GM21576 (cell line): ENCODE measurements around the gene WIF1.

ENCODE experiments used
- ATAC-seq: cut with Tn5 transposase; IDR thresholded peaks from one replicate; pipeline ENCODE4 v1.9.1; 2021; ENCODE audit warnings: mild to moderate bottlenecking, moderate library complexity; ENCODE audit not compliant: unreplicated experiment

WIF1 gene

GRCh38 chr12:65025136-65025535, 96.0 kb downstream of the WIF1 start:
- ATAC-seq = no peak

- ATAC-seq = no peak
Measured at GRCh38 chr12:65023485-65023884, 97.6 kb downstream of the WIF1 start.

GRCh38 chr12:65022960-65023359, 98.1 kb downstream of the WIF1 start:
- ATAC-seq = no peak

GRCh38 chr12:65022421-65022820, 98.7 kb downstream of the WIF1 start:
- ATAC-seq = no peak

GRCh38 chr12:65019696-65020234, 101.3 kb downstream of the WIF1 start:
- no peak for ATAC-seq

GRCh38 chr12:65016881-65017650, 104.0 kb downstream of the WIF1 start:
- ATAC-seq = no peak

GRCh38 chr12:65015850-65016249, 105.3 kb downstream of the WIF1 start:
- no peak for ATAC-seq

- ATAC-seq = no peak
Measured at GRCh38 chr12:65014504-65015271, 106.4 kb downstream of the WIF1 start.

GRCh38 chr12:65010437-65010836, 110.7 kb downstream of the WIF1 start:
- no peak for ATAC-seq

- ATAC-seq = no peak
Measured at GRCh38 chr12:65005716-65006115, 115.4 kb downstream of the WIF1 start.

GRCh38 chr12:65004270-65004669, 116.8 kb downstream of the WIF1 start:
- no peak for ATAC-seq
